Effector CD4-positive, alpha-beta T cell (primary cell): ENCODE measurements around the gene NAMPT.
A peak's percentile ranks its signal among the peaks of the same experiment; 100 is the strongest.
"Not testable (repeated sequence)": the region's sequence is repeated elsewhere in the genome, so short reads cannot be mapped to it uniquely, and the experiment has no call there.

Source experiments
- DNase-seq: peaks from one replicate; pipeline ENCODE4 v3.0.0-alpha.2; 2020
- total RNA-seq: gene quantifications from one replicate; lab custom pipeline; 2026; lab: John Stamatoyannopoulos, UW

Gene NAMPT
- total RNA-seq: 906 reads per million, percentile 99 among the genes with 10 or more reads in this experiment

DNA sequence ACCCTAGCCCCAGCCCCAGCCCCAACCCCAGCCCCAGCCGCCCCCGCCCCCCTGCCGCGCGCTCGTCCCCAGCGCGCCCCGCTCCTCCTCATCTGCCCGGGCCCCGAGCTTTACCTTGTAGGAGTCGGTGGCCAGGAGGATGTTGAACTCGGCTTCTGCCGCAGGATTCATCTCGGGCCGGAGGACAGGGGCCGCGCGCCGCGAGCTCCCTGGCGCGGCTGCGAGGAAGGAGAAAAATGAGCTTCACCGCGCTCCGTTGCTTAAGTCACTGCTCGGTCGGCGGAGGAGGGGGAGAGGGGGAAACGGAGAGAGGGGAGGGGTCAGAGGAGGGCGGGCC, at the start of gene NAMPT:
Gene NAMPT, minus strand, starts transcription at position 270 of the 337 bp plus-strand sequence. Its CDS starts 99 bp downstream, at position 171.
- no peak for DNase-seq

DNA sequence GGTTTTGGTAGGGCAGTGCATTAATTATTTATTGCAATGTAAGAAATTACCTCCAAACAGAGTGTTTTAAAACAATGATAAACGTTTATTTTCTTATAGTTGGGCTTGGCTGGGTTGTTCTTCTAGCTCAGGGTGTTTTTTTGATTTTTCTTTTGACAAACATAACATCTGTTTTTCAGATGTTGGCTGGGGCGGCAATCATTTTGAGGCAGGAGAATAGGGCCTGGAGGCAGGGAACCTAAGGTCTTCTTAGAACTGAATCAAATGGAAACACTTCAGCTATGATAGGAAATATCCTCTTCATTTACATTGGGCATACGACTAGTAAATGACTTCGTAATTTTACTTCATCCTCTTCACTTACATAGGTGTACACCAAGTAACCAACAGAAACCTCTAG, 47.4 kb upstream of the NAMPT start:
- DNase-seq: no peak

DNA sequence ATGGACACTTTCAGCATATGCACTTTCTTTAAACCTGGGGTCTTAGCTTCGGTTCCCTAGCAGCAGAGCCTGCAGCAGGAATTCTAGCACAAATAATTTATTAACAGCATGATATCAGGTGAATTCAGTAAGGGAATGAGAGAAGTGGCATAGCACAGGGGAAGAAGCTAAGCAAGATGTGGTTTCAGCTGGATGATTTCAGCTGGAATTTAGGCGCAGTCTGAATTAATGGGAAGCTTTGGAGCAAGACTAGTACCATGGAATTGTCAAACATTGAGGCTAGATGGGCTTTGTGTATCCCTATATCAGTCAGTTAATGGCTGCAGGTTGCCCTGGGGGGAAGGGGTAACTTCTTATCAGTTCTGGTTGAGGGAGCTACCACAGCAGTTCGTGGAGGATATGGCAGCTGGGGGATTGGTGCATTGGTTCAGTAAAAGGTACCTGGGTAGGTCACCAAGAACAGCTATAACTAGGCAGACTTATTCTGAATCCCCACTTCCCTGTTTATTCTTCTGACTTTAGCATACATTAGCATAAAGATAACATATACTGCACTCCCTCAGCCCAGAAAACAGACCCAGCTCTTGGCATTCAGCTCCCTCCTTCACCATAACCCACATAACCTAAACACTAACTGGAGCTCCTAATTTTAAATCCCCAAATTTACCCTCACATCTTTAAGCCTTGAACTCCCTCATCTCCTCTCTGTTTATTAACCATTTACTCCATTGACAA, 46.8 kb upstream of the NAMPT start:
- DNase-seq: no peak

DNA sequence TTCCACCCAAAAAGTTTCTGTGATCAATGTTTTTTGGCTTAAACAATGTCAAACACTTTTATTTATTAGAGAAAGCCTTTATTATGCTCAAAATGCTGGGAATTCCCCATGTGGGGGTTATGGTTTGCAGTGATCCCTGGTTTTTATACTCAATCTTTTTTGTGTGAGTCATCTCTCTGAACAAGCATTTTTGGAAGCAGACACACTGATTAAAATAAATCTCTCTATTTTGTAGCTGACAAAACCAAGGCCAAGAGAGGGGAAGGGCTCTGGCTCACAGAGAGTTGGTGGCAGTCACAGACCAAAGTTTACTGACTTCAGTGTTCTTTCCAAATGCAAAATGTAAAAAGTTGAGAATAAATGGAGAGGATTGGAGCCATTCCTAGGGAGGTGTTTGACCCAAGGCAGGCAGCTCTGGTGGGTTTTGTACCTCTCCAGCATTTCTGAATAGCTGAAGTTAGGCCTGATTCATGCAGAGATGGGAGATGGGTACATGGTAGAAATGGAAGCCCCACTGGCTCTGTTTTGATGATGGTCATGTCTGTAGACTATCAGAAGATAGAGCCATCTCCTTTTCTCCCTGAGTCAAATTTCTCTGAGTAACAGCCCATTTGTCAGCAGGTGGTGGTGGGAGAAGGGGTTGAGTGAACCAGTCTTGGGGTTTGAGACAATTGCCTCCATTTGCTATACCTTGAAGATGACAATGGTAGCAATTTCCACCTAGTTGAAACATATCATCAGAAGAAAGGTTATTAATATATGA, 45.4 kb upstream of the NAMPT start:
- no peak for DNase-seq

DNA sequence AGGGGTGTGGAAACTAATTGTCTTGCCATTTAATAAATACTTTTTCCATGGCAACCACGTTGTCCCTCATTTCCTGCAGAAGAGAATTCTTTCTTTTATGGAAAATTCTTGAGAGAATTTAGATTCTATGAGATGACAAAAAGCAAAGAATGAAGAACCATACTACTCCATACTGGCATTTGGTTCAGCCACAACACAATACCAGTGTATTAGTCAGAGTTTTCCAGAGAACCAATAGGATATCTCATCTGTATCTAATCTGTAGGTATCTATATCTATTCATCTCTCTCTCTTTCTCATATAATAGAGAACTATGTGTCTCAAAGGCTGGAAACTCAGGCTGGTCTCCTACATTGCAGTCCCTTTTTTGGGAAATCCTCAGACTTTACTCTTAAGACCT, 44.6 kb upstream of the NAMPT start:
- DNase-seq: no peak

DNA sequence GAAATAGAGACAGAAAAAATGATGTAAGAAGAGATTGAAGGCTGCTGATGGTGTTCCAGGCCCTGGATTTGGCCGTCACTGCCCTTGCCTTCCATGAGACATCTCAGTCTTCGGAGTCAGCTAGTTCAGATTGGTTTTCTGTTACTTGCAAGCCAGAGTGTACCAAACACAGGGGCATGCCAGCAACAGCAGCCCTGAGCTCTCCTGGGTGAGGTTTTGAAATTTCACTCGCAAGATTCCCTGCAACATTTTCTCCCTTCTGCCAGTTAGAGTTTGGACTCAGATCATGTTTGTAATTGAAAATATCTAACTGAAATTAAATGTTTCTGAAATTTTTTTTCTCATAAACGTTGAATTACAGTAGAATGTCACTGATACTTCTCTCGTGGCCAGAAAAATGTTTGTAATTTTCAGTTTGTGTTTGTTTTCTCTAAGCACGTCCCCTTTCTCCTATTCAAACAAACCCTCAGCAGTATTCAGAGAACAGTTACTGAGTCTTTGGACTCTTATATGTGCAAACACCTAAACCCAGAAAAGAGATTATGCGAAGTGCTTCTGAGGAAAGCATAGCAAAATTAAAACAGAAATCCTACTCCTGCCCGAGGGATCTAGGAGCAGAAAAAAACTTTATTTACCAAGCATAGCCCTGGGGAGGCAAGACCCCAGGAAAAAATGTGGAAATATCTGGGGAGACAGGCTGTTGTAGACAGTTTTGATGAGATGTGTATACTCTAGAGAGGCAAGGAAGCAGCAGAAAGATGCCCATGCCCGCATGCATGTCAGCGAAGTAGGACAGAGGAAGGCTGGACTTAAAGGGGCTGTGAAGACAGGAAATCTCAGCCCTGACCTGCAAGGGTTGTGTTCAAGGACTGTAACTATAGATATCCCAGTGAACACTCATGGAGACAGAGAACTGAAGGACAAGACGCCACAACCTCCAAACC, 43.0 kb upstream of the NAMPT start:
- DNase-seq: no peak

DNA sequence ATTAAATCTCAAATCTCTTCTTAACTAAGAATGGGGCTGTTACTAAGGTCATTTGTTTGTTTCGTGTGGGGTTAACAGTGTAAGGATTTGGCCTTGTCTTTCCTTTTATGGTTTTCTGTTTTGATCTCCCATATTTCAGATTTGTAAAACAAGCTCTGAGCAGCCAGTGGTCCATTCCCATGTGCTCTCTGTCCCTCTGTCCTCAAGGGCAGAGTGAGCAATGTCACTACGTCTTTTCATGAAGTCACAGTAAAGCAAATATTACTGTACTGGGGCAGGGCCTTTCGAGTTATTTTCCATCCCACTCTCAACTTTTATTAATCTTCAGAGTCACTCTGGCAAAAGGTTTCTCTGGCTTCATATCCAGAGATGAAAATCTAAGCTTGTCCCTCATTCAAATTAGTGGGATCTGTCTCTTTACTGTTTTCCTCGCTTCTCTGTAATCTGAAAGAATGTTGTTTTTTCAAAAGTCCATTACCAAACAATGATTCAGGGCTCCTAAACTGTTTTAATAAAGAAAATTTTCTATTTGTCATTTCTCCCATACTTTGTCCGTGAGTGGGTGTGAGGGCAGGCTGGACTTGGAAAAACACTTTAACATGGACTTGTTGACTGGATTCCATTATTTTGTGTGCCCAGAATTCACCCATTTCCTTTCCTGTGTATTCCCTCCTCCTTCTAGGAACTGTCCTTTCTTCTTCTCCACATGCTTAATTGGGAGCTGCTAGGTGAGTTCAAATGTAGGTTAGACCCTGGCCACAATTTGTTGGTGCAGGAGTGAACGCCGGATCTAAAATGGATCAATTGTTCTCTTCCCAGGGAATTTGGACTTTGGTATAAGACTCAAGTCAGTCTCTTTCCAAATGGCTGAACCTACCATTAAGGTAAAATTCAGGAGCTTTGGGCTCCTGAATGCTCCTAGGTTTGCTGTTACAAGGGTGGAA, 42.1 kb upstream of the NAMPT start:
- DNase-seq: no peak

DNA sequence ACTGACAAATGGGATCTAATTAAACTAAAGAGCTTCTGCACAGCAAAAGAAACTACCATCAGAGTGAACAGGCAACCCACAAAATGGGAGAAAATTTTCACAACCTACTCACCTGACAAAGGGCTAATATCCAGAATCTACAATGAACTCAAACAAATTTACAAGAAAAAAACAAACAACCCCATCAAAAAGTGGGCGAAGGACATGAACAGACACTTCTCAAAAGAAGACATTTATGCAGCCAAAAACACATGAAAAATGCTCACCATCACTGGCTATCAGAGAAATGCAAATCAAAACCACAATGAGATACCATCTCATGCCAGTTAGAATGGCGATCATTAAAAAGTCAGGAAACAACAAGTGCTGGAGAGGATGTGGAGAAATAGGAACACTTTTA, 39.7 kb upstream of the NAMPT start:
- not testable (repeated sequence) for DNase-seq

DNA sequence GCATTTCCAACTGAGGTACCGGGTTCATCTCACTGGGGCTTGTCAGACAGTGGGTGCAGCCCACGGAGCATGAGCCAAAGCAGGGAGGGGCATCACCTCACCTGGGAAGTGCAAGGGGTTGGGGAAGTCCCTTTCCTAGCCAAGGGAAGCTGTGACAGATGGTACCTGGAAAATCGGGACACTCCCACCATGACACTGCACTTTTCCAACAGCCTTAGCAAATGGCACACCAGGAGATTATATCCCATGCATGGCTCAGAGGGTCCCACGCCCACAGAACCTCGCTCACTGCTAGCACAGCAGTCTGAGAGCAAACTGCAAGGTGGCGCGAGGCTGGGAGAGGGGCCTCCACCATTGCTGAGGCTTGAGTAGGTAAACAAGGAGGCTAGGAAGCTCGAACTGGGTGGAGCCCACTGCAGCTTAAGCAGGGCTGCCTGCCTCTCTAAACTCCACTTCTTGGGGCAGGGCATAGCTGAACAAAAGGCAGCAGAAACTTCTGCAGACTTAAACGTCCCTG, 35.5 kb upstream of the NAMPT start:
- not testable (repeated sequence) for DNase-seq

DNA sequence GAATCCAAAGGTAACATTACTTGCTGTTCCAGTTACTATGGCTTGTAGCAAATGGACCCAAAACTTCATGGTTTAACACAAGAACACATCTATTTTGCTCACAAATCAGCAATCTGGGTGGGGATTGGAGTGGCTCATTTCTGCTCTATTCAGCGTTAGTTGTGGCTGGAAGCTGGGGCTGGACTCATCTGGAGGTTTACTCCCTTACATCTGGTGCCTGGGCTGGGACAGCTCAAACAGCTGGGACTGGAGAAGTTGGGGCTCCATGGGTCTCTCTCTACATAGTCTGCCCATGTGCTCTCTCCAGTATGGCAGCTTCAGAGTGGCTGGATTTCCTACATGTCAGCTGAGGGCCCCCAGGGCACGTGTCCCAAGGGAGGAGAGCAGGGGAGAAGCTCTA, 33.7 kb upstream of the NAMPT start:
- DNase-seq: no peak

DNA sequence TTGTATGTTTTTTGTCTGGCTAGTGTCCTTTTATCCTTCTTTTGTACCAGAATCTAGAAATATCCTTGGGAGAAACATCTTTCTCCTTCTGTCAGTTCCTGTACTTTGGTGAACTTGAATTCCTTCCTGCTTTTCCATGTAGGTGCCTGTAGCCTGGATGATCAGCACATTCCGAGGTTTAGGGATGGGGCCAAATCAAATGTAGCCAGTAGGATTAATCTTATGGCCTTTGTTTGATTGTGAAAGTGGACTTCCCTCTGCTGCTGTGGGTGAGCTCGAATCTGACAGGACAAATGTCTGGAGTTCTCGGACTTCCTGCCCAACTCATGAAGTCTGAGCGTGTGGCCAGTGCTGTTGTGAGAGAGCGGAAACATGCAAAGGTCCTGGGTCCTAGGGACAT, 33.2 kb upstream of the NAMPT start:
- no peak for DNase-seq

DNA sequence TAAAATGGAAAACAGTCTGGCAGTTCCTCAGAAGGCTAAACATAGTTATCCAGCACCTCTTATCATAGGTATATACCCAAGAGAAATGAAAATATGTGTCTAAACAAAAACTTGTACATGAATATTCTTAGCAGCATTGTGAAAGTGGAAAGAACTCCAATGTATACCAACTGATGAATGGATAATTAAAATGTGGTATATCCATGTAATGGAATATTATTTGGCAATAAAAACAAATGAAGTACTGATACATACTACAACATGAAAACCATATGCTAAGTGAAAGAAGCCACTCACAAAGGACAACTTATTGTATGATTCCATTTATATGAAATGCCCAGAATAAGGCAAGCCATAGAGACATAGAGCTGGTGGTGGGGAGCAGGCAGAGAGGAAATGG, 32.2 kb upstream of the NAMPT start:
- no peak for DNase-seq

DNA sequence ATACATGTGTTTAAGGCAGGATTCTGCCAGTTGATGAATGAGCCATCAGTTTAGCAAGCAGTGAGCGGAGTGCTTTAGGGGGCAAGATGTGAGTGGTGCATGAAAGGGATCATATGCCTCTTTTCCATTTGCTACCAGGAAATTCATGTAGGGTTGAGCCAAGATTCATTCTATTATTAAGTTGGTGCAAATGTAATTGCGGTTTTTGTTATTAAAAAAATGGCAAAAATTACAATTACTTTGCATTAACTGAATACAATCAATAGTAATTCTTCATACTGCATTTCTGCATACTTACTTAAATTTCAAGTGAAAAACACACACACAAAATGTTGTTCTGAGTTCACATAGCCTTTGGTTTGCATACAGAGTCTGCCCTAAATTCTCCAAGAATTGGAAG, 30.1 kb upstream of the NAMPT start:
- no peak for DNase-seq

DNA sequence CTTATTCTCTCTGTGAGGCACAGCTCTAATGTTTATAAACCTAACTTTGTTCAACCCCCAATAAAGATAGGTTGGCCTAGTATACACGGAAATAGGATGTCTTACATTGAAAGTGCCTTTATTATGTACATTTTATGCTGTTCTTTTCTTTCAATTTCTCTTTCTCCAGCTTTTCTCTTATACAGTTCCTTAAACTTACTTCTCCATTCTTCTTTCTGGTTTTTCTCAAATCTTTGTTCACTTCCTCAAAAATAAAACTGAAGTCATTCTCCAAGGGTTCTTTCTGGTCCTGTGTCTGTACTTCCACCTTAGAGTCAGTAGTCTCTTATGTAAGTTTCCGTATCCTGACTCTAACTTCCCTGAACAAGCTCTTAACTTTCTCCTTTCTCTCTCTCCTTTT, 29.2 kb upstream of the NAMPT start:
- no peak for DNase-seq

DNA sequence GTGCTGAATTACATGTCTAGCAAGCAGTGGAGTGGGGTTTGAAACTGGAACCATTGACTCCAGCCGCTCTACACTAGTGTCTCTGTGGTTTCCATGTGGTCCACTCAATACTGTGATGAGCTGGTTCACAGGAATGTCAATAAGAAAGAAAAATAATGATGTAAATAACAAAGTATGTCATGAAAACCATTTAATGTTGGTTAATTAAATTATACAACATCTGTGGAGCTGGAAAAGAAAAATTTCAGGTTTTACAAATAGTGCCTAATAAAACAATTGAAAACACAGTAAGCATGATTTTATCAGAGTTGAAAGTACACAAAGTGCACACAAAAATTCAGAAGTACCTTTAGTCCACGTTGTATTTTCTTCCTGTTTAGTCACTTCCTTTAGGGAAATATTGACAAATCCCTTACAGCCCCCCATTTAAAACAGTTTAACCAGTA, 28.7 kb upstream of the NAMPT start:
- no peak for DNase-seq

DNA sequence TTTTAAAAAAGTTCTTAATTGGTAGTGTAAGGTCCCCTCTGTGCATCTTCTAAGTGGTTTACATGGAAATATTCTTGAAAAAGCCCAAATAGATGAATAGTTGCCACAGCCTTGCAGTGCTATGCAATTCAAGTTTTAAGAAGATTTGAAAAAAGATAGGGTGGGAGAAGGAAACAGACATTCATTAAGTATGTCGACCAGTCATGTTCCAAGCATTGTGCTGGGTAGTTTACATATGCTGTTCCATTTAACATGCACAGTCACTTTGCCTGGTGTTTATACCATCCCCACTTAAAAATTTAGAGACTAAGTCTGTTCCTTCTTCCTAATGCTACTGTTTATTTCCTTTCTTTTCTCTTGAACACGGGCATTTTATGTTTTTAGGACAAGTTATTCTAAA, 28.1 kb upstream of the NAMPT start:
- DNase-seq: no peak

DNA sequence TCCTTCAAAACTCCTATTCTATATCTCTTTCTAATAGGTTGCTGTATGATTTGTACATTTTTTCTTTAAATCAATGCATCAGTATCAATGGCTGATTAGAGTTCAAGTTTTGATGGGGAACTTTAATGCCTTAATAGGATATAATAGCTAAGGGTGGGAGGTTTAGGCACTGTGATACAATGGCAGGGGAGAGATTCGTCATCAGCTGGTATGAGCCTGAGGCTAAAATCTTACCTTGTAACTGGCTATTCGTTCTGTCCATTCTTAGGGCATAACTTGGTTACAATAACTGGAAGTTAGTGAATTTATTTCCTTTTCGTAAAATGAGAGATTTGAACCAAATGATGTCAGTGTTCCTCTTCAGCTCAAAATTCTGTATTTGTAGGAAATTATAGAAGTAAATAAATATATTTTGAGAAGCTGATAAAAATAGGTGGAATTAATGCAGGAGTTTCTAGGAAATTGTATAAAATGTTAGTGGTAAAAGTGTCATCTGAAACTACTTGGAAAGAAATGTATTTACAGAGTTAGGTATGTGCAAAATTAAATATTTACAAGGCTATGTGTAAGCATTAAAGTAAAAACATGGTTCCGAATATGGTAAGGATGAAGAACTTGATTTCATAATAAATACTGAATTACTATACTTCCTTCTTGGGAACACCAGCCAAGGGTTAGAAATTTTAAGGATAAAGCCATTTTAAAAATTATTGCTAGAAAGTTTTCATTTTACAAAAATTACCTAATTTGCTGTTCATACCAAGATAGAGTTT, 27.5 kb upstream of the NAMPT start:
- DNase-seq: no peak

DNA sequence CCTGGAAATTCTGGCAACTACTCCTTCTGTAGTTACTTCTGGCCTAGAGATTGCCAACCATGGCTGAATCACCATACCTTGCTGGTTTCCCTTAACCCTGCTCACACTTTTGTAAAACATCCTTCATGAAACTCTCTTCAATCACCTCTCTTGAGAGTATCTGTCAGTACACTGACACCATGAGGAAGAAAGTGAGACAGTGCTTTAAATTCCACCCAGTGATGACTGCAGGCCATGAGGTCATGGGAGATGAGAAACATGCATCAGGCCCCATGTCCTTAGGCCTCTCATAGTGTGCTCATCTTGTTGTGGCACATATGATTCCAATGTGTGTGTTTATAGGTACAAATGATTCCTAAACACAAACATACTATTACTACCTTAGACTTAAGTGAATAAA, 24.6 kb upstream of the NAMPT start:
- DNase-seq: no peak

DNA sequence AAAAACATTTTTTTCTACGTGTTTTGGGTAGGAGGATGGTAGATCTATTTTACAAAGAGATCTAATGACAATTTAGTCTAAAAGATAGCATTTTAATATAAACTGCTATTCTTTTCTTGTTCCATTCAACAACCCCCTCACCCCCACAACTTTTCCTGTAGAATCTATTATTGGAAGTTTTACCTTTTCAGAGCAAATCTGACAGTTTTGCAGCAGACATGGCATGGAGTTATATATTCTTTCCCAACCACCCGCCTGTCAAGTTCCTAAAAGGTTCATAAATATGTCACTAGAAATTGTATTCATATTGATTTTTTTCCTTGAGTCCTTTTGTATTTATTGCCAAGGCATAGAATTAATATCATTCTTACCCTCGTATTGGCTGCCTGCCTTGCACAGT, 21.5 kb upstream of the NAMPT start:
- no peak for DNase-seq

DNA sequence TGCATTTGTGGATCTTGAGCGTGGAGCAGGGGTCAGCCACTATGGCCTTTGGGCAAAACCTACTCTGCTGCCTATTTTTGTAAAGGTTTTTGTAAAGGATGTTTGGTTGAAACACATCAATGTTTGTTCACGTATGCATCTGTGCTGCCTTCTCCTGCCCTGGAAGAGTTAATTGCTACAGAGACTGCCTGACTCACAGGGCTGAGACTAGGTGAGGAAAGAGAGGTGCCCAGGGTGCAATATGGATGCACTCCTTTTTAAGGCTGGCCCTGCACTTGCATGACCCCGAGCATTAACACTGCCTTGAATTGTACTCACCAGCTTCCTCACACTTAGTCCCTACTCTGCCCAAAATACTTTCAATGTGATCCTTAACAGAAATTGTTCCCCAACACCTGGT, 20.9 kb upstream of the NAMPT start:
- DNase-seq: no peak

DNA sequence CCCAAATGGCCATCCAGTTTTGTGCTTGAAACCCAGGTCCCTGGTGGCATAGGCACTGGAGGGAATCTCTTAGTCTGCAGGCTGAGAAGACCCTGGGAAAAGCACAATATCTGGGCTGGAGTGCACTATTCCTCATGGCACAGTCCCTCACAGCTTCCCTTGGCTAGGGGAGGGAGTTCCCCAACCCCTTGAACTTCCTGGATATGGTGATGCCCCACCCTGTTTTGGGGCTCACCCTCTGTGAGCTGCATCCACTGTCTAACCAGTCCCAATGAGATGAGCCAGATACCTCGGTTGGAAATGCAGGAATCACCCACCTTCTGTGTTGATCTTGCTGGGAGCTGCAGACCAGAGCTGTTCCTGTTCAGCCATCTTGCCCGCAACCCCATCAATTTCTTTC, 19.8 kb upstream of the NAMPT start:
- DNase-seq: no peak
